ENCODE measurements around the gene ZSWIM6. TPM values are rescaled to one million over a fixed set of nuclear protein-coding genes. Genes with fewer than 3 reads are reported as not detected.

The ZSWIM6 gene
- total RNA-seq, 2 experiments from 2014 or later, result 0.06 to 0.17 TPM

- H3K4me2 ChIP-seq (ENCODE audit: low read length), result no peak overlapping the region
- no TSS peak for BruUV-seq (replicated peaks)
Observed at GRCh38 chr5:61570767-61571166, 238.7 kb downstream of the ZSWIM6 start.

DNA sequence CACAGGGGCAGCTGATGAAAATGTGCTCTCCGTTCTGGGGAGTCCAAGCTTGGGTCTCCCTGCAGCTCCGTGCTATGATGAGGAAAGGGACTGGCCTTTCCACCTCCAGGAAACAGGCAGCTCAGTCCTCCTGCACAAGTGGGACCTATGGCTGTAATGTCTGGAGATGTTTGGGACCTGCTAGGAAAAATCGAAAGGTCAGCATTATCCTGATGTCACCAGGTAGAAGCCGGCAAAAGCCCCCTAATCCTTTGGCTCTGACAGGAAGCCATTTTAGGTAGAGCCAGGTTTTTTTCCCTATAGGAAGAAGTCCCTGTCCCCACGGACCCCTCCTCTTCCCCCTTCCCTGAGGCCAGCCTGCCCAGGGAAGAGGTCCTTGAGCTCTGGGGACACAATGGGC, 240.9 kb downstream of the ZSWIM6 start:
- CTCF ChIA-PET (ENCODE audit: unreplicated experiment), result no interaction called here
- H3K9me3 ChIP-seq (ENCODE audit: low read length), result no peaks in the 10 kb centered on the region
- TF ChIP-seq, protein P1, sequence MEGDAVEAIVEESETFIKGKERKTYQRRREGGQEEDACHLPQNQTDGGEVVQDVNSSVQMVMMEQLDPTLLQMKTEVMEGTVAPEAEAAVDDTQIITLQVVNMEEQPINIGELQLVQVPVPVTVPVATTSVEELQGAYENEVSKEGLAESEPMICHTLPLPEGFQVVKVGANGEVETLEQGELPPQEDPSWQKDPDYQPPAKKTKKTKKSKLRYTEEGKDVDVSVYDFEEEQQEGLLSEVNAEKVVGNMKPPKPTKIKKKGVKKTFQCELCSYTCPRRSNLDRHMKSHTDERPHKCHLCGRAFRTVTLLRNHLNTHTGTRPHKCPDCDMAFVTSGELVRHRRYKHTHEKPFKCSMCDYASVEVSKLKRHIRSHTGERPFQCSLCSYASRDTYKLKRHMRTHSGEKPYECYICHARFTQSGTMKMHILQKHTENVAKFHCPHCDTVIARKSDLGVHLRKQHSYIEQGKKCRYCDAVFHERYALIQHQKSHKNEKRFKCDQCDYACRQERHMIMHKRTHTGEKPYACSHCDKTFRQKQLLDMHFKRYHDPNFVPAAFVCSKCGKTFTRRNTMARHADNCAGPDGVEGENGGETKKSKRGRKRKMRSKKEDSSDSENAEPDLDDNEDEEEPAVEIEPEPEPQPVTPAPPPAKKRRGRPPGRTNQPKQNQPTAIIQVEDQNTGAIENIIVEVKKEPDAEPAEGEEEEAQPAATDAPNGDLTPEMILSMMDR (conservative IDR thresholded peaks at IDR 0.05; ENCODE audit: low read length), result no peak
- no peak for TF ChIP-seq EZH2phosphoT487 (IDR thresholded peaks at IDR 0.05; ENCODE audit: borderline replicate concordance, low read depth, low read length)
- H2AFZ ChIP-seq (ENCODE audit: low read length), result no peak overlapping the region
- intact Hi-C loops (cut with micrococcal nuclease; ENCODE audit: unreplicated experiment), result no loop called here
- BruUV-seq (replicated peaks), result no TSS peak
- H3K4me1 ChIP-seq (ENCODE audit: insufficient read depth, low read length, poor library complexity, severe bottlenecking), result no peaks in the 10 kb centered on the region
- no peak for DNase-seq (ENCODE audit: low spot score)
- H3K4me2 ChIP-seq (ENCODE audit: low read length), result no peak overlapping the region
- H3K4me3 ChIP-seq (ENCODE audit: low read depth, low read length, poor library complexity, severe bottlenecking), result no peak overlapping the region
- no peaks in the 10 kb centered on the region for H3K36me3 ChIP-seq (ENCODE audit: insufficient read depth, low read length)
- POLR2A ChIA-PET, result no interaction called here
- no peaks in the 10 kb centered on the region for H3K9me2 ChIP-seq (ENCODE audit: insufficient read depth, low read length)
- H3K27ac ChIP-seq (ENCODE audit: low read depth, low read length, poor library complexity, severe bottlenecking), result no peak overlapping the region
- no peaks in the 10 kb centered on the region for H3K79me2 ChIP-seq (ENCODE audit: insufficient read depth, low read depth, low read length)
- H4K20me1 ChIP-seq (ENCODE audit: insufficient read depth, low read length), result no peaks in the 10 kb centered on the region

More at GRCh38 chr5:61570767-61571166, 238.7 kb downstream of the ZSWIM6 start:
- POLR2A ChIA-PET, result no interaction called here
- H3K79me2 ChIP-seq (ENCODE audit: insufficient read depth, low read depth, low read length), result no peaks in the 10 kb centered on the region
- no peaks in the 10 kb centered on the region for H3K36me3 ChIP-seq (ENCODE audit: insufficient read depth, low read length)
- no peaks in the 10 kb centered on the region for H4K20me1 ChIP-seq (ENCODE audit: insufficient read depth, low read length)
- TF ChIP-seq, protein P1 (conservative IDR thresholded peaks at IDR 0.05; ENCODE audit: low read length), result no peak
- TF ChIP-seq EZH2phosphoT487 (IDR thresholded peaks at IDR 0.05; ENCODE audit: borderline replicate concordance, low read depth, low read length), result no peak
- no peak overlapping the region for H3K27ac ChIP-seq (ENCODE audit: low read depth, low read length, poor library complexity, severe bottlenecking)
- CTCF ChIA-PET (ENCODE audit: unreplicated experiment), result no interaction called here
- no peak overlapping the region for H3K4me3 ChIP-seq (ENCODE audit: low read depth, low read length, poor library complexity, severe bottlenecking)
- intact Hi-C loops (cut with micrococcal nuclease; ENCODE audit: unreplicated experiment), result no loop called here
- no peaks in the 10 kb centered on the region for H3K4me1 ChIP-seq (ENCODE audit: insufficient read depth, low read length, poor library complexity, severe bottlenecking)
- no peak overlapping the region for H2AFZ ChIP-seq (ENCODE audit: low read length)
- no peak for DNase-seq (ENCODE audit: low spot score)
- no peaks in the 10 kb centered on the region for H3K9me2 ChIP-seq (ENCODE audit: insufficient read depth, low read length)
- no peaks in the 10 kb centered on the region for H3K9me3 ChIP-seq (ENCODE audit: low read length)

DNA sequence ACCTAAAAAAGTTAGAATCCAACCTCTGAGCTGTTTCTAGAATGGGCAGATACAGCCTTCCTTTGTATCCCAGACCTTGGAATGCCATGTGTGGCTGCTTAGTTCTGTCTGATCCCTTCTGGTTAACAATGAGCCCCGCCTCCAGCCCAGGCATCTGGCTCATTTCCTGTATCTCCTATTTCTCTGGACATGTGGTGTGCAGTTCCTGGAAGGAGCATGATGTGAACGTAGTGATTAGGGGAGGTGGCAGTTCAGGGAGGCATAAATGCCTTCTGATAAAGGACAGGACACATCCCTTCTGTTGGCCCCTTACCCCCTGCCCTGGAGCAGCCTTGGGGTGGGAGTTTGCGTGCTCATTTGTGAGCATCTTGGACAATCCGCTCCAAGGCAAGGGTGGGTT, 243.0 kb downstream of the ZSWIM6 start:
- POLR2A ChIA-PET, result no interaction called here

More for the DNA sequence above, 243.0 kb downstream of the ZSWIM6 start:
- intact Hi-C loops (cut with micrococcal nuclease; ENCODE audit: unreplicated experiment), result no loop called here
- TF ChIP-seq, protein P1 (conservative IDR thresholded peaks at IDR 0.05; ENCODE audit: low read length), result no peak
- no peak for TF ChIP-seq EZH2phosphoT487 (IDR thresholded peaks at IDR 0.05; ENCODE audit: borderline replicate concordance, low read depth, low read length)
- Histone ChIP-seq H3K9me2 (ENCODE audit: insufficient read depth, low read length) (no peaks in the 10 kb centered on the region), H3K36me3 (ENCODE audit: insufficient read depth, low read length) (no peaks in the 10 kb centered on the region), H3K79me2 (ENCODE audit: insufficient read depth, low read depth, low read length) (no peaks in the 10 kb centered on the region), H4K20me1 (ENCODE audit: insufficient read depth, low read length) (no peaks in the 10 kb centered on the region), H3K27ac (ENCODE audit: low read depth, low read length, poor library complexity, severe bottlenecking) (no peak overlapping the region), H3K9me3 (ENCODE audit: low read length) (no peaks in the 10 kb centered on the region), H3K4me3 (ENCODE audit: low read depth, low read length, poor library complexity, severe bottlenecking) (no peak overlapping the region), H2AFZ (ENCODE audit: low read length) (no peak overlapping the region), H3K4me1 (ENCODE audit: insufficient read depth, low read length, poor library complexity, severe bottlenecking) (no peaks in the 10 kb centered on the region), H3K4me2 (ENCODE audit: low read length) (no peak overlapping the region)
- BruUV-seq (replicated peaks), result no TSS peak
- CTCF ChIA-PET (ENCODE audit: unreplicated experiment), result no interaction called here
- DNase-seq (ENCODE audit: low spot score), result no peak
